ENCODE results near the gene PREX1.

GRCh38 chr20:48727226-48727625, 100.6 kb downstream of the PREX1 start:
- TF ChIP-seq CTCF (IDR thresholded peaks at IDR 0.05; ENCODE audit: low read depth, low read length) (no peak), POLR2A (IDR thresholded peaks at IDR 0.05; ENCODE audit: extremely low read depth, insufficient read length) (no peak), MAX (IDR thresholded peaks at IDR 0.05; ENCODE audit: low read depth, low read length) (no peak)
